Activated T-cell treated with anti-CD3 and anti-CD28 coated beads, Interleukin-2, amount 50 U/mL, for 4 hours (primary cell): ENCODE measurements around the gene NDC80. TPM values are rescaled to one million over a fixed set of nuclear protein-coding genes. Genes with fewer than 3 reads are reported as not detected.
"Not testable (repeated sequence)": the region's sequence is repeated elsewhere in the genome, so short reads cannot be mapped to it uniquely, and the experiment has no call there.

Experiments
- ATAC-seq, 2 donors: fragments of 200-7000 bp; cut with Tn5 transposase; one replicate each; pipeline ENCODE4 v1.10.0; 2021
- DNase-seq: peaks from one replicate; pipeline ENCODE4 v3.0.0-alpha.2; 2020
- H3K27me3 Mint-ChIP-seq: one replicate; pipeline ENCODE4 v1.8.0; 2021; ENCODE audit warnings: low read depth, mixed read lengths
- H3K36me3 Mint-ChIP-seq: one replicate; pipeline ENCODE4 v1.8.0; 2022; ENCODE audit warnings: mixed read lengths; ENCODE audit not compliant: insufficient read depth
- H3K4me1 Mint-ChIP-seq: one replicate; pipeline ENCODE4 v1.8.0; 2021; ENCODE audit warnings: low read depth, mixed read lengths
- H3K4me3 Mint-ChIP-seq: one replicate; pipeline ENCODE4 v1.8.0; 2021; ENCODE audit warnings: mild to moderate bottlenecking, moderate library complexity, mixed read lengths
- H3K9me3 Mint-ChIP-seq: one replicate; pipeline ENCODE4 v1.8.0; 2021; ENCODE audit warnings: mixed read lengths
- total RNA-seq, 3 donors: library from RNA; stranded (reverse); gene quantifications; one replicate each; pipeline ENCODE4 v1.2.1, GENCODE V29; 2021

Gene NDC80
- total RNA-seq, 3 donors from 2014 or later = 7.4 to 8.2 (median 7.4) TPM

DNA sequence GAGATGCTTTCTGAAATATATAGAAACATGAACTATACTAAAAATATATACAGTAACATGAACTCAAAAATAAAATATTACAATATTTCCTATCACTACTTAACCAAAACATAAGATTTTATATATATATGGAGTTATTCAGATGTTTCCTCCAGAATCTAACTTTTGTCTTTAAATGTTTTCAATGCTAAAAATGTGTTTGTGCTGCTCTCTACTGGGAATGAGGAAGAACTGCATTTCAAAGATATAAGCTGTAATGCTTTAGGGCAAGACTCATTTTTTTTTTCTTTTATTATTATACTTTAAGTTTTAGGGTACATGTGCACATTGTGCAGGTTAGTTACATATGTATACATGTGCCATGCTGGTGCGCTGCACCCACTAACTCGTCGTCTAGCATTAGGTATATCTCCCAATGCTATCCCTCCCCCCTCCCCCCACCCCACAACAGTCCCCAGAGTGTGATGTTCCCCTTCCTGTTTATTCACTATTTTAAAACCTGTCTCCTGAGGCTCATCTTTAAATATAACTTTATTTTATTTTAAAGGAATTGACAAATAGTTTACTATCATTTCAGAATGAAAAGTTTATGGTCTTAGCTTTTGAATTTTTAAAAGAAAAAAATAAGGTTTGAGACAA is 29.3 kb upstream of the NDC80 start:
- not testable (repeated sequence) for ATAC-seq, H3K27me3 Mint-ChIP-seq, DNase-seq, H3K9me3 Mint-ChIP-seq, H3K4me3 Mint-ChIP-seq, H3K4me1 Mint-ChIP-seq
- H3K36me3 Mint-ChIP-seq = peaks cover 13% of the 10 kb centered on the region

DNA sequence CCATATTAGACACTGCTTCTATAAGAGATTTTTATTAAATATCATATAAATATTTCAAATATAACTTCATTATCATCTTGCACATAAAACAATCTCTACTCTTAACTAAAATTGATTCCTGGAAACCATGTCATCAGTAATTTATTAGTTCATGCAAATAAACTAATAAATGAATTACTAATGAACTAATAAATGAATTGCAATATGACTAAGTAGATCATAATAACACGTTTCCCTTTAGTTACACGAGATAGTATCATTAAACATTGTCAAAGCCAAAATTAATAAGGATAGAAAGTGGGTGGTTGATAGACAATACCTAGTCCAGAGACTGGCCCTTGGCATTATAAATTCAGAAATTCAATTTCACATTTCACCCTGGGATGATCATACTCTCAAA is 26.2 kb upstream of the NDC80 start:
- peaks cover 12% of the 10 kb centered on the region for H3K4me1 Mint-ChIP-seq
- no peaks in the 10 kb centered on the region for H3K27me3 Mint-ChIP-seq
- no peak overlapping the region for H3K4me3 Mint-ChIP-seq
- ATAC-seq (no peak), DNase-seq (no peak)
- H3K36me3 Mint-ChIP-seq = peaks cover 10% of the 10 kb centered on the region
- no peaks in the 10 kb centered on the region for H3K9me3 Mint-ChIP-seq

DNA sequence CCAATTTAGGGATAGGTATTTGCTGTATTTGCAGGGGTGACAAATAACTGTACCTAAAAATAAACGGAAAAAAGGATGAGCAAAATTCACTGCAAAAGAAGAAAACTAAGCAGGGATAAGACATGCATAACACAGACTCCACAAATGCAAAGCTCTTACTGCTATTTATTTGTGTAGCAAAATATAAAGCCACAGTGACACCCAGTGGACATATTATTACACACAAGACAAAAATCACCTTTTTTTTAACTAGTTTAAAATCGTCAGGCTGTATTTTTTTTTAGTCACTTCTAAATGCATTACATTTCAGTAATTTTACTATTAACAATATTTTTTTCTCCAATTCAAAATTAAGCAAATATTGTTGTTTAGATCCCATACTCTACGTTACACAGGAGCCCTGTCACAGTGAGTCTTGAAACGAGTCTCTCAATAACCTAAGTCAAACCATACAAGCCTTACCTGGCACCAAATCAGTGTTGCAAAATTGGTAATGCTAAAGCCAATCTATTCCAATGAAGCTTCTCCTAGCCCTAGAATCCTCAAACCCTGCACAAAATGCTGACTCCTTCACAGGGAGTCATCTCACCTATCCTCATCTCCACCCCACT is 23.8 kb upstream of the NDC80 start:
- peaks cover 12% of the 10 kb centered on the region for H3K4me1 Mint-ChIP-seq
- DNase-seq (no peak), ATAC-seq (no peak)

DNA sequence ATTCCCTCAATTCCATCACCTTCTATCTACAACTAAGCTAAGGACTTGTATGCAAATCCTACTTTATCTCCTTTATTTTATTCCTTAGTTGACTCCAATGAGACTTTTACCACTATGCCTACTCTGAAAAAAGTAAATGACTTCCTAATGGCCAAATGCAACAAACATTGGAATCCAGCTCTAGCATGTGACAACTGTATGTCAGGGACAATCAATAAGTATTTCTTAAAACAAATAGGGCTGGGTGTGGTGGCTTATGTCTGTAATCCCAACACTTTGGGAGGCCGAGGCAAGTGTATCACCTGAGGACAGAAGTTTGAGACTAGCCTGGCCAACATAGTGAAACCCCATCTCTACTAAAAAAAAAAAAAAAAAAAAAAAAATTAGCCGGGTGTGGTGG is 21.9 kb upstream of the NDC80 start:
- H3K27me3 Mint-ChIP-seq = no peaks in the 10 kb centered on the region
- ATAC-seq (no peak), DNase-seq (no peak)
- peaks cover 20% of the 10 kb centered on the region for H3K36me3 Mint-ChIP-seq
- no peak overlapping the region for H3K4me3 Mint-ChIP-seq
- no peaks in the 10 kb centered on the region for H3K9me3 Mint-ChIP-seq
- H3K4me1 Mint-ChIP-seq = peaks cover 12% of the 10 kb centered on the region

More for the DNA sequence above, 23.8 kb upstream of the NDC80 start:
- Mint-ChIP-seq H3K36me3 (peaks cover 19% of the 10 kb centered on the region), H3K9me3 (no peaks in the 10 kb centered on the region), H3K4me3 (no peak overlapping the region), H3K27me3 (no peaks in the 10 kb centered on the region)

DNA sequence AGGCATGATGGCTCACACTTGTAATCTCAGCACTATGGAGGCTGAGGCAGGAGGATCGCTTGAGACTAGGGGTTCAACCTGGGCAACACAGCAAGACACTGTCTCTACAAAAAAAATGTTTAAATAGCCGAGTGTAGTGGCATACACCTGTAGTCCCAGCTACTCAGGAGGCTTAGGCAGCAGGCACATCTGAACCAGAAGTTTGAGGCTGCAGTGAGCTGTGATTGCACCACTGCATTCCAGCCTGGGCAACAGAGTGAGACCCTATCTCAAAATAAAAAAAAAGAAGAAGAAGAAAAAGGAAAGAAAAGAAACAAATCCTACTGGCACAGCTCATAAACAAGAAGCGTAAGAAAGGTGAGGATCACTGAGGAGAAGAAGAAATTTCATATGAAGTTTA is 19.9 kb upstream of the NDC80 start:
- H3K36me3 Mint-ChIP-seq = peaks cover 20% of the 10 kb centered on the region
- no peaks in the 10 kb centered on the region for H3K9me3 Mint-ChIP-seq

DNA sequence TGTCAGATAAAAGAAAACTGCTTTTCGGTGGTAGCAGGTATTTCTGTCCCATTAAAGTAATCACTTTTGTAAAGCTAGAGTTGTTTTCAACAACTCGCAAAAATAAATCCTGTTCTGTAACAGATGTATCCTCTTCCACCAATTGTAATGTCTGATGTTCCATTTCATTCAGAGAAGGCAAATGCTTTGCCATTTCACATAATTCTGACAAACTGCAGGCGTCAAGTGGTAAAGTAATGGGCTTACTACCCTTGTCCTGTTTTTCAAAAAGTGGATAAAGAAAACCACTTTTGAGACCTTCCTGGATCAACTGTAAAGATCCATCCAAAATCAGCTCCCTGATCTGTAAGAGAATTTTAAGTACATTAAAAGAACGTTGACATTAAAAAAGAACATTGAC is 16.7 kb upstream of the NDC80 start:
- Mint-ChIP-seq H3K4me1 (peaks cover 3% of the 10 kb centered on the region), H3K27me3 (no peaks in the 10 kb centered on the region), H3K9me3 (no peaks in the 10 kb centered on the region), H3K4me3 (no peak overlapping the region), H3K36me3 (peaks cover 20% of the 10 kb centered on the region)
- ATAC-seq = no peak
- no peak for DNase-seq

More for the DNA sequence above, 19.9 kb upstream of the NDC80 start:
- Mint-ChIP-seq H3K27me3 (no peaks in the 10 kb centered on the region), H3K4me3 (no peak overlapping the region), H3K4me1 (peaks cover 12% of the 10 kb centered on the region)
- DNase-seq = no peak
- ATAC-seq = no peak

DNA sequence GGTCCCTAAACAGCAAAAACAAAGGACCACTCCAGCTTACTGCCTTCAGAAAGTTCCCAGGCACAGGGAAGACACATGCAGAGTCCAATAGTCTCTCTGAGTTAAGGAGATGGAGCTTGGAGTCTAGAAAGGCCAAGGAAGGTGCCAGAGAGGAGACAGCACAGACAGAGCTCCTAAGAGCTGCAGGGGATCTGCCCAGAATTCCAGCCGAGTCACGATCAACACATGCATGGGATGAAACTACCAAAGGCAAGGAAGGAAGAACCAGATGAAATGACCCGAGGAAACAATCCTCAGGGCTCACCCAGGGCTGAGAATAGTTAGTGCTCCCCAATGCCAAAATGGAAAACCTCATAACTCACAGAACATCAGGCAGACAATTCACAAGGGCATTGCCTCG is 15.5 kb upstream of the NDC80 start:
- H3K27me3 Mint-ChIP-seq = no peaks in the 10 kb centered on the region
- H3K36me3 Mint-ChIP-seq = peaks cover 15% of the 10 kb centered on the region
- ATAC-seq = no peak

DNA sequence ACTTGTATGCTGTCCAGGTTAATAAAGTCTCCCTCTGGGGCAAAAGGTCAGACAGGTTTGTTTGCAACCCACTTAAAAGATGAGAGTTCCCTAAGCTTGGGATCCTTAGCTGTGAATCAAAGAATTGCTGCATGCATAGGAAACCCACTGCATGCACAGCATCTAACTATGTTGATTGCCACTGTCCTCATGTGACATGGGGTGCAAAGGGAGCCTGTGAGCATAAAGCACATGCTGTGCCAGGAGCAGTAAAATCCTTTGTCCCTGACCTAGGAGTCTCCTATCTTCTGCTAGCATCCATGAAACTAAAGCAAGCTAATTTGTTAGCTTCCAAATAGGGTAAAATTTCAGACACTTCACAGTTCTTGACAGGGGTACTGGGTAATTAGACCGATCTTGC is 13.8 kb upstream of the NDC80 start:
- H3K36me3 Mint-ChIP-seq = peaks cover 19% of the 10 kb centered on the region
- H3K27me3 Mint-ChIP-seq = no peaks in the 10 kb centered on the region
- no peak for DNase-seq
- H3K4me1 Mint-ChIP-seq = peaks cover 5% of the 10 kb centered on the region
- ATAC-seq = no peak
- no peaks in the 10 kb centered on the region for H3K9me3 Mint-ChIP-seq
- H3K4me3 Mint-ChIP-seq = no peak overlapping the region

More for the DNA sequence above, 15.5 kb upstream of the NDC80 start:
- no peak for DNase-seq
- Mint-ChIP-seq H3K9me3 (no peaks in the 10 kb centered on the region), H3K4me1 (peaks cover 5% of the 10 kb centered on the region), H3K4me3 (no peak overlapping the region)

DNA sequence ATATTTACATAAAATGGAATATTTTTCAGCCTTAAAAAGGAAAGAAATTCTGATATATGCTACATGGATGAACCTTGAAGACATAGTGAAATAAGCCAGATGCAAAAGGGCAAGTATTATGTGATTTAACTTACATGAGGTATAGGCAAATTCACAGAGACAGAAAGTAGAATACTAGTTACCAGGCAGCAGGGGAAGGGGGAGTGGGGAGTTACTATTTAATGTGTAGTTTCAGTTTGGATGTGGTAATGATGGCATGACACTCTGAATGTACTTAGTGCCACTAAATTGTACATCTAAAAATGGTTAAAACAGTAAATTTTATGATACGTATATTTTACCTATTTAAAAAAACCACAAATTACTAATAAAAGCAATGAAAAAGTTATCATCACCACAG is 12.1 kb upstream of the NDC80 start:
- no peak for DNase-seq
- Mint-ChIP-seq H3K4me3 (no peak overlapping the region), H3K9me3 (no peaks in the 10 kb centered on the region), H3K27me3 (no peaks in the 10 kb centered on the region), H3K36me3 (peaks cover 25% of the 10 kb centered on the region), H3K4me1 (peaks cover 5% of the 10 kb centered on the region)
- no peak for ATAC-seq

DNA sequence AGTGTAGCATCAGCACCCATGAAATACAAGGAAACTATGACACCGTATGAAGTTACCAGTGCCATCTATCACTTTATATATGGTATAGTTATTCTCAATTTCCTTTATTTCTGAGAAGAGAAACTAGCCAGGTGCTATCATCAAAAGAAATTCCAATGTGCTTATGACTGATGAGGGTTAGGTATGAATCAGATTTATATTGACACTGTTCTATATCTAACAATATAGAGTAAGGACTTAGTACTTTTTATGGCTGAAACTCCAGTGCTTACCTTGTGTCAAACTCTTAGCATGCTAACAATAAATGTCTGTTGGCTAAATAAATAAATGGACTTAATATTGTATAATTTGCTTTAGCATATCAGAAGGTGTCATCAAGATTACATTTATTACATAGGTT is 7.0 kb upstream of the NDC80 start:
- Mint-ChIP-seq H3K4me3 (no peak overlapping the region), H3K4me1 (peaks cover 30% of the 10 kb centered on the region), H3K27me3 (no peaks in the 10 kb centered on the region), H3K9me3 (no peaks in the 10 kb centered on the region), H3K36me3 (peaks cover 39% of the 10 kb centered on the region)
- ATAC-seq (no peak), DNase-seq (no peak)

DNA sequence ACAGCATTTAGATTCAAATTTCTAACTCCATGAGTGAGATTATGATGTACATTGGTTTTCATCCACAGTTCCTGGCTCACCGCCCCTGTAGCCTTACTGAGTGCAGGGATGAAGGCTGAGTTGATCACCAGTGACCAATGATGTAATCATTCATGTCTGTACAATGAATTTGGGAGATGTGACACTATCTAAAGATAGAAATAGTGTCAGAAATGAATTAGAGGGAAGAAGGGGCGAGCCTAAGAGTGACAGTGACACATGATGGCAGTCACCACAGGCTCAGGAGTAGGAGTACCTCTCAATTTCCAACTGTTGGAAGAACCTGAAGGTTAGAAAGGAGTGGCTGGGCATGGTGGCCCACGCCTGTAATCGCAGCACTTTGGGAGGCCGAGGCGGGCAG is 3.2 kb upstream of the NDC80 start:
- Mint-ChIP-seq H3K4me1 (peaks cover 52% of the 10 kb centered on the region), H3K36me3 (peaks cover 23% of the 10 kb centered on the region), H3K4me3 (no peak overlapping the region), H3K27me3 (no peaks in the 10 kb centered on the region), H3K9me3 (no peaks in the 10 kb centered on the region)
- DNase-seq (no peak), ATAC-seq (no peak)

DNA sequence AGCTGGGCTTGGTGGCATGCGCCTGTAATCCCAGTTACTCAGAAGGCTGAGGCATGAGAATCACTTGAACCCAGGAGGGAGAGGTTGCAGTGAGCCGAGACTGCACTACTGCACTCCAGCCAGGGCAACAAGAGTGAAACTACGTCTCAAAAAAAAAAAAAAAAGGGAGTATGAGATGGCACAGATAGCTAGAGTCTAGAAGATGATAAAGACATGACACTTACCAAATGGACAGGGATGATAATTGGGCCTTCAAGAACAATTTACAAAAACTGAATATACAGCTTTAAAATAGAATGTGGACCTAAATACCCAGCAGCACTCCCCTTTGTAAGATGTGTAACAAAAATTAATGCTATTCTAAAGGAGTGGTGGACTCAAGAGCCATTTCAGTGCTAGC is 2.8 kb upstream of the NDC80 start:
- H3K4me1 Mint-ChIP-seq = peaks cover 55% of the 10 kb centered on the region
- H3K9me3 Mint-ChIP-seq = no peaks in the 10 kb centered on the region
- no peaks in the 10 kb centered on the region for H3K27me3 Mint-ChIP-seq
- DNase-seq = no peak
- H3K36me3 Mint-ChIP-seq = peaks cover 21% of the 10 kb centered on the region
- ATAC-seq = no peak
- no peak overlapping the region for H3K4me3 Mint-ChIP-seq

DNA sequence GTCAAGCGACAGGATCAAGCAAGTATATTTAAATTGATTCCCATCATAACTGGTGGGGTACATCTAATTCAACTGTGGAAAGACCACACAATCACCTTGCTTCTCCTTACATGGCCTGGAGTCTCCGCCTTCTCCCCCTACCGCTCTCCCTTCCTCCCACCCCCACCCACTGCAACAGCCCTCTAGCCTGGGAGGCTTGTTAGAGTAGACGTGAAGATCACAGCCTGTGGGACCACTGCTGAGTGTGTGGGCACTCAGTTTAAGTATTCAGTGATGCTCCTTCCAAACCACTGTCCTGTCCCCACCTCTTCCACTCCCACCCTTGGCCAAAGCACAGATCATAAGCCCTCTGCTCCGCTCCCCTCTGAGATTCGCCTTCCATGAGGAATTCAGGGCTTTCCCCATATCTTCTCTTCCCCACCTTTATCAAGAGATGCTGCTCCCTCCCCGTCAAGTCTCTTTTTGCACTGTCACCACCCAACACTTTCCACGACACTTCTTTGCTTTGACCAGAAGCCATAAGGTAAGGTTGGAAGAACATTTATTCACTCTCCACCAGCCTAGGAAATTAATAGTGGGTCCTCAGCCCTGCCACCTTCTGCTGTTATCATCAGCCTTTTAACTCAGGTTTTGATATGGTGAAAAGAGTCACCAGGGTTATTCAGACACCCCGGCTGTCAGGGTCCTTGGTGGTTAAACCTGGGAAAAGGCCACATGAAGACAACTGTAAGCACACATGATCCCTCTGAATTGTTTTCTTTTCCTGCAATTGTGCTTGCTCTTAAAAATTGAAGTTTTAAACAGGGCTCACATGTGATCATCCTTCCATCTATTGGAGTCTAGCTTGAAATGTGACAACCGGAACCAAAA is 1.8 kb upstream of the NDC80 start:
- Mint-ChIP-seq H3K4me1 (peaks cover 59% of the 10 kb centered on the region), H3K36me3 (peaks cover 18% of the 10 kb centered on the region), H3K4me3 (peak overlapping the region; percentile 95), H3K27me3 (no peaks in the 10 kb centered on the region), H3K9me3 (no peaks in the 10 kb centered on the region)
- ATAC-seq = no peak
- no peak for DNase-seq

DNA sequence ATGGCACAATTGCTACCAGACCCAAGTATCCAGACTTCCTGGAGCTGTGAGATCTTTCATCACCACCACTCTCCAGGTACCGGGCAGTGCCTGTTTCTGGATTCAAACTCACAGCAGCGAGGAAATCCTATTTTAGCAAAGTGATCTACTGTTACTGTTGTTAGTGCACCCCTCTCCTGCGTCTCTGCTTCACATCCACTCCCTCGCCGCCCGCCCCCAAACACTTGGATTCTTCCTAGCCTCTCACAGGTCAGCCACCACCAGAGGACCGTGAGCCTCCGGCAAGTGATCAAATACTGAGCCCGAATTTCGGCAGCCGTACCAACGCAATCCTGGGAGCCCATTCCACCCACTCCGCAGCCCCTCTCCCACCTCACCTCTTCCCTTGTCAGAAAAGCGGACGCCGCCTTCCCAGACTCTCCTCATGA is 571 bp upstream of the NDC80 start:
- DNase-seq (peak; percentile 51), ATAC-seq (peak; percentile 55 to 69)
- Mint-ChIP-seq H3K4me3 (peak overlapping the region; percentile 95), H3K4me1 (peaks cover 55% of the 10 kb centered on the region), H3K36me3 (peaks cover 13% of the 10 kb centered on the region), H3K9me3 (no peaks in the 10 kb centered on the region), H3K27me3 (no peaks in the 10 kb centered on the region)
